ENCODE data around the gene CD22. TPM values are rescaled to one million over a fixed set of nuclear protein-coding genes. Genes with fewer than 3 reads are reported as not detected.

The CD22 gene
- total and polyA plus RNA-seq, 2 of the 4 experiments (the other 2 are of a cell fraction): 0.18 to 0.22 TPM

DNA sequence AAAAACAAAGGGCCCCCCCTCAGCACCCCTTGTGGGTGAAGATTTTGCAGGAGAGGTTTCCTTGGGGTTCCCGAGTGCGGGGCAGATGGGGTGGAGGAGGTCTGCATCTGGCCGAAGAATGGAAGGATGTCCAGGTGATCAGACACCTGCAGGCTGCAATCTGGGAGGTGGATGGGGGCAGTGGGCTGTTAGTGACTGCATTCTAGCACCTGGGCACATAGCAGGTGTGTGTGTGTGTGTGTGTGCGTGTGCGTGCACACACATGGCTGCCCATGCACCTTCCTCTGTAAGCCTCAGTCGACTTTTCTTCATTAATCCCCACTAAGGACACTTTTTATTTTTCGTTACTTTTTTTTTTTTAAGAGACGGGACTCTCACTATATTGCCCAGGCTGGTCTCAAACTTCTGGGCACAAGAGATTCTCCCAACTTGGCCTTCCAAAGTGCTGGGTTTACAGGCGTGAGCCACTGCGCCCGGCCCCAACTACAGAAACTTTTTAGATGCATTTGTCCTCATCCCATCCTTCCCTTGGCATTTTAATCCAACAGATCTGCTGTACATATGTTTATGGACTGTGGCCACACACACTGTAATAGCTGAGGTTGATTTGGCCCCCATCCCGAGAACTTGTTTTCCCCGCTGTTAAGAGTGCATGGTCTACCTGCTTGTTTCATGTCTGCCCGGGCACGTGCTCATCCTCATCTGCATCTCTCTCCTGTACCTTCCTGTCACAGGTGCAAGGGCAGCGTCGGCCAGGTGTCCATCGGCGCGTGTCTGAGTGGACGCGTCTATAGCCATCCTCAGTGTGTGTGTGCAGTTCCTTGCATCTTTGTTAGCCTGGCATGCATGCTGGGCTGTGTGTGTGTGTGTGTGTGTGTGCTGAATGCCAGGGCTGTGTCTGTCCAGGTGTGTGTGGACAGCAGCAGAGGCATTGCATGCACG, 36.3 kb upstream of the CD22 start (continued):
- TF ChIP-seq RCOR1 (IDR thresholded peaks at IDR 0.05; ENCODE audit: insufficient replicate concordance, low read length): no peak

DNA sequence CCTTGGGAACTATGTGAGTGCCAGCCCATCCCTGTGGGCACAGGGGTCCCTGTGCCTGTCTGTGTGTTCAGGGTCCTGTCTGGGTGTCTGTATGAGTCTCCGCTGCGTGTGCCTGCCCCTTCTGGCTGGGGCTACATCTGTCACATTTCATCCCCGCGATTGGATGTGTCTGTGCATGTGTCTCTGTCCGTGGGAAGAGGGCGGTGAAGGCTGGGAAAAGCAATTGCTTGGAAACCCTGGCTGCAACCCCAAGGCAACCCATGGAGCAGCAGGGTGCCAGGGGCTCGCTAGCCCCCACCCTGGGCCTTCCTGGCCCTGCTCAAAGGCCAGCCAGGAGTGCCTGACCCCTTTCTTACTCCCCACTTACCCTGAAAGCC, 35.6 kb upstream of the CD22 start:
- H3K18ac ChIP-seq (ENCODE audit: low read depth, low read length): no peak overlapping the region
- no peak overlapping the region for H2BK15ac ChIP-seq (ENCODE audit: low read depth, low read length)
- no peak overlapping the region for H3K4ac ChIP-seq (ENCODE audit: low read depth, low read length)
- no peaks in the 10 kb centered on the region for H3K36me3 ChIP-seq (ENCODE audit: control insufficient read depth, insufficient read depth, low read length)
- no peak overlapping the region for H3K23ac ChIP-seq (ENCODE audit: low read depth, low read length)
- no peak overlapping the region for H2BK20ac ChIP-seq (ENCODE audit: low read depth, low read length)
- no TSS peak for BruUV-seq (replicated peaks)
- ChIA-PET CTCF (no interaction called here), POLR2A (ENCODE audit: unreplicated experiment) (no interaction called here)
- H2AFZ ChIP-seq (replicated peaks; ENCODE audit: low read length, poor library complexity): no peak overlapping the region
- no peaks in the 10 kb centered on the region for H3K9me3 ChIP-seq (ENCODE audit: control insufficient read depth, insufficient read depth, low read length)
- H3K27ac ChIP-seq (ENCODE audit: insufficient read depth, low read length): no peak overlapping the region
- peaks cover 22% of the 10 kb centered on the region for H3K27me3 ChIP-seq (ENCODE audit: control insufficient read depth, insufficient read depth, low read length)
- WGBS, 2 experiments (ENCODE audit: extremely low coverage in 2 of 2, insufficient read length in 1 of 2): no CpG with 5 or more reads among the region's 7 CpGs
- H2AK9ac ChIP-seq (replicated peaks; ENCODE audit: low read depth, low read length, poor library complexity): no peak overlapping the region
- no peaks in the 10 kb centered on the region for H3K4me1 ChIP-seq (ENCODE audit: control insufficient read depth, insufficient read depth, low read length)
- H2BK5ac ChIP-seq (ENCODE audit: low read depth, low read length, poor library complexity, severe bottlenecking): no peak overlapping the region
- no peak for DNase-seq
- no peak overlapping the region for H4K8ac ChIP-seq (ENCODE audit: low read depth in 2 of 2, low read length in 2 of 2)
- ATAC-seq (ENCODE audit: low read depth): no peak
- intact Hi-C loops (cut with micrococcal nuclease) (no loop called here), in situ Hi-C loops (cut with MboI; ENCODE audit: low sequenced_read_pairs) (no loop called here), dilution Hi-C loops (cut with HindIII; ENCODE audit: low sequenced_read_pairs, unreplicated experiment) (no loop called here)
- H2AK5ac ChIP-seq (ENCODE audit: low read depth, low read length): no peak overlapping the region
- no peaks in the 10 kb centered on the region for H4K20me1 ChIP-seq (ENCODE audit: insufficient read depth, low read length)
- H3K14ac ChIP-seq (replicated peaks; ENCODE audit: low read depth, low read length): no peak overlapping the region
- peaks cover 11% of the 10 kb centered on the region for H3K9me1 ChIP-seq (ENCODE audit: insufficient read depth, low read length)
- no peak overlapping the region for H3K9ac ChIP-seq (ENCODE audit: low read depth, low read length)
- no peak overlapping the region for H4K5ac ChIP-seq (ENCODE audit: low read depth, low read length)
- H3K4me2 ChIP-seq (ENCODE audit: low read depth, low read length): no peak overlapping the region
- TF ChIP-seq, protein P1, sequence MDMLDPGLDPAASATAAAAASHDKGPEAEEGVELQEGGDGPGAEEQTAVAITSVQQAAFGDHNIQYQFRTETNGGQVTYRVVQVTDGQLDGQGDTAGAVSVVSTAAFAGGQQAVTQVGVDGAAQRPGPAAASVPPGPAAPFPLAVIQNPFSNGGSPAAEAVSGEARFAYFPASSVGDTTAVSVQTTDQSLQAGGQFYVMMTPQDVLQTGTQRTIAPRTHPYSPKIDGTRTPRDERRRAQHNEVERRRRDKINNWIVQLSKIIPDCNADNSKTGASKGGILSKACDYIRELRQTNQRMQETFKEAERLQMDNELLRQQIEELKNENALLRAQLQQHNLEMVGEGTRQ (IDR thresholded peaks at IDR 0.05; ENCODE audit: low read depth, low read length): no peak
- no peak for TF ChIP-seq FOS (IDR thresholded peaks at IDR 0.05; ENCODE audit: low read depth, low read length)
- TF ChIP-seq RFX5 (IDR thresholded peaks at IDR 0.05; ENCODE audit: low read depth, low read length): no peak
- TF ChIP-seq NFE2L2 (IDR thresholded peaks at IDR 0.05; ENCODE audit: low read depth, low read length): no peak
- no peak for TF ChIP-seq SMC3 (IDR thresholded peaks at IDR 0.05; ENCODE audit: low read depth, low read length)
- TF ChIP-seq MAFK (IDR thresholded peaks at IDR 0.05; ENCODE audit: low read depth, low read length): no peak
- TF ChIP-seq, protein P2, sequence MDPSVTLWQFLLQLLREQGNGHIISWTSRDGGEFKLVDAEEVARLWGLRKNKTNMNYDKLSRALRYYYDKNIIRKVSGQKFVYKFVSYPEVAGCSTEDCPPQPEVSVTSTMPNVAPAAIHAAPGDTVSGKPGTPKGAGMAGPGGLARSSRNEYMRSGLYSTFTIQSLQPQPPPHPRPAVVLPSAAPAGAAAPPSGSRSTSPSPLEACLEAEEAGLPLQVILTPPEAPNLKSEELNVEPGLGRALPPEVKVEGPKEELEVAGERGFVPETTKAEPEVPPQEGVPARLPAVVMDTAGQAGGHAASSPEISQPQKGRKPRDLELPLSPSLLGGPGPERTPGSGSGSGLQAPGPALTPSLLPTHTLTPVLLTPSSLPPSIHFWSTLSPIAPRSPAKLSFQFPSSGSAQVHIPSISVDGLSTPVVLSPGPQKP (IDR thresholded peaks at IDR 0.05; ENCODE audit: borderline replicate concordance, low read depth, low read length): no peak
- TF ChIP-seq CHD1 (IDR thresholded peaks at IDR 0.05; ENCODE audit: low read depth, low read length): no peak
- H3K56ac ChIP-seq (ENCODE audit: extremely low read depth, insufficient read depth, low read length): no peak overlapping the region
- no peak overlapping the region for H3K4me3 ChIP-seq (ENCODE audit: insufficient read depth, low read depth, low read length)
- H2BK120ac ChIP-seq (ENCODE audit: low read depth, low read length): no peak overlapping the region
- no peaks in the 10 kb centered on the region for H3K79me1 ChIP-seq (ENCODE audit: low read depth in 1 of 2, low read length in 2 of 2)
- no peak overlapping the region for H4K91ac ChIP-seq (ENCODE audit: insufficient read depth, low read depth, low read length)

Measured in IMR-90 (cell line).